ENCODE results near the gene TOR3A.

- TF ChIP-seq POLR2A (IDR thresholded peaks at IDR 0.05) = no peak
- TF ChIP-seq, protein P1, sequence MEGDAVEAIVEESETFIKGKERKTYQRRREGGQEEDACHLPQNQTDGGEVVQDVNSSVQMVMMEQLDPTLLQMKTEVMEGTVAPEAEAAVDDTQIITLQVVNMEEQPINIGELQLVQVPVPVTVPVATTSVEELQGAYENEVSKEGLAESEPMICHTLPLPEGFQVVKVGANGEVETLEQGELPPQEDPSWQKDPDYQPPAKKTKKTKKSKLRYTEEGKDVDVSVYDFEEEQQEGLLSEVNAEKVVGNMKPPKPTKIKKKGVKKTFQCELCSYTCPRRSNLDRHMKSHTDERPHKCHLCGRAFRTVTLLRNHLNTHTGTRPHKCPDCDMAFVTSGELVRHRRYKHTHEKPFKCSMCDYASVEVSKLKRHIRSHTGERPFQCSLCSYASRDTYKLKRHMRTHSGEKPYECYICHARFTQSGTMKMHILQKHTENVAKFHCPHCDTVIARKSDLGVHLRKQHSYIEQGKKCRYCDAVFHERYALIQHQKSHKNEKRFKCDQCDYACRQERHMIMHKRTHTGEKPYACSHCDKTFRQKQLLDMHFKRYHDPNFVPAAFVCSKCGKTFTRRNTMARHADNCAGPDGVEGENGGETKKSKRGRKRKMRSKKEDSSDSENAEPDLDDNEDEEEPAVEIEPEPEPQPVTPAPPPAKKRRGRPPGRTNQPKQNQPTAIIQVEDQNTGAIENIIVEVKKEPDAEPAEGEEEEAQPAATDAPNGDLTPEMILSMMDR (IDR thresholded peaks at IDR 0.05) = no peak
These were observed 9.1 kb downstream of the TOR3A start for GRCh38 chr1:179090923-179091322.
